DOHH2 (cell line): ENCODE measurements around the gene EML4.
"Not testable (repeated sequence)": the region's sequence is repeated elsewhere in the genome, so short reads cannot be mapped to it uniquely, and the experiment has no call there.

ENCODE experiments used
- H3F3A ChIP-seq: fragments of 200-600 bp; sonication (generic), shearing (Covaris generic); 2 replicates; pipeline ENCODE4 v1.6.0; 2016; ENCODE audit warnings: antibody characterized with exemption, mild to moderate bottlenecking; ENCODE audit not compliant: control insufficient read depth, insufficient read depth
- H3K27ac ChIP-seq: fragments of 200-600 bp; sonication (generic); 2 replicates; pipeline ENCODE4 v1.5.1; 2014; ENCODE audit warnings: low read depth, mild to moderate bottlenecking, low read length, moderate library complexity
- H3K27me3 ChIP-seq: fragments of 200-600 bp; sonication (generic); 2 replicates; pipeline ENCODE4 v1.6.1; 2014; ENCODE audit warnings: mild to moderate bottlenecking, low read length, mixed read lengths; ENCODE audit not compliant: control insufficient read depth
- H3K36me3 ChIP-seq: fragments of 200-600 bp; sonication (generic); 2 replicates; pipeline ENCODE4 v1.6.1; 2014; ENCODE audit warnings: mild to moderate bottlenecking, low read length, moderate library complexity, mixed read lengths; ENCODE audit not compliant: control insufficient read depth
- H3K4me1 ChIP-seq: fragments of 200-600 bp; sonication (generic); 2 replicates; pipeline ENCODE4 v1.6.1; 2014; ENCODE audit warnings: mild to moderate bottlenecking, low read length, mixed read lengths; ENCODE audit not compliant: control insufficient read depth
- H3K4me2 ChIP-seq: fragments of 200-600 bp; sonication (generic); 2 replicates; pipeline ENCODE4 v1.6.0; 2014; ENCODE audit warnings: mild to moderate bottlenecking, low read length, moderate library complexity
- H3K4me3 ChIP-seq: fragments of 200-600 bp; sonication (generic); 2 replicates; pipeline ENCODE4 v1.5.1; 2014; ENCODE audit warnings: mild to moderate bottlenecking, low read length, mixed read lengths
- H3K79me2 ChIP-seq: fragments of 200-600 bp; sonication (generic); 2 replicates; pipeline ENCODE4 v1.6.1; 2014; ENCODE audit warnings: mild to moderate bottlenecking, low read length, mixed read lengths; ENCODE audit not compliant: control insufficient read depth
- H3K9me2 ChIP-seq: fragments of 200-600 bp; sonication (generic); replicated peaks from 2 replicates; pipeline ENCODE4 v1.6.1; 2014; ENCODE audit warnings: mild to moderate bottlenecking, low read length, mixed read lengths; ENCODE audit not compliant: control insufficient read depth
- H3K9me3 ChIP-seq: fragments of 200-600 bp; sonication (generic); 2 replicates; pipeline ENCODE4 v1.6.1; 2014; ENCODE audit warnings: antibody characterized with exemption, low read length, mixed read lengths; ENCODE audit not compliant: control insufficient read depth, insufficient read depth
- H4K20me1 ChIP-seq: fragments of 200-600 bp; sonication (generic); 2 replicates; pipeline ENCODE4 v1.6.0; 2014; ENCODE audit warnings: low read depth, mild to moderate bottlenecking, antibody characterized with exemption, low read length, moderate library complexity; ENCODE audit not compliant: control insufficient read depth, insufficient read depth
- CTCF ChIP-seq: fragments of 200-600 bp; sonication (generic); IDR thresholded peaks from one replicate; pipeline ENCODE4 v1.5.1; 2014; ENCODE audit warnings: antibody characterized with exemption, mild to moderate bottlenecking, low read depth, low read length; ENCODE audit not compliant: poor library complexity, severe bottlenecking
- EZH2phosphoT487 ChIP-seq: fragments of 200-600 bp; sonication (generic); IDR thresholded peaks from 2 replicates; pipeline ENCODE4 v1.6.1; 2017; ENCODE audit warnings: borderline replicate concordance, mild to moderate bottlenecking, antibody characterized with exemption, low read length, moderate library complexity, mixed read lengths

Gene EML4

DNA sequence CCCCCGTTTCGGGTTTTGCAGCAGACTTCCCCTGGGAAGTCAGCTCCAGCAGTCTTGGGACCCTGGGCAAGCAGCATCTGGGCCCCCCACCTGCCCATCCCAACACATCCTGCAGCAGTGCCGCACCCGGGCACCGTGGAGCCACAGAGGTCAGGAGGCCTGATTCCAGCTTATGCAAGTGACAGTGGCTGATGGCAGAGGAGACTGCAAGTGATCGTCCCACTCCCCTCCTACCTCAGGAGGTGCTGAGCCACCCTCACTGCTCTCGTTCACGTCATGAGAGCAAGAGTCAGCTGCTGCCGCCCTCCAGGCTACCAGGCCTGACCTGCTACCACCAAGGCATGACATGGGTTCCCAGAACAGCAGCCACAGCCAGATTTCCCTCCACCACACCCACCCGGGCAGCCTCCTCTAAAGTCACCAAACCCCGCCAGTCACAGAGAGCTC is 173.7 kb downstream of the EML4 start:
- H3K4me3 ChIP-seq, result no peak overlapping the region
- no peaks in the 10 kb centered on the region for H3K9me3 ChIP-seq
- H3K27me3 ChIP-seq, result no peaks in the 10 kb centered on the region
- H3K4me2 ChIP-seq, result no peak overlapping the region
- H3K79me2 ChIP-seq, result peaks cover 3% of the 10 kb centered on the region
- H4K20me1 ChIP-seq, result no peaks in the 10 kb centered on the region
- H3K4me1 ChIP-seq, result no peaks in the 10 kb centered on the region
- no peak overlapping the region for H3K27ac ChIP-seq
- no peaks in the 10 kb centered on the region for H3K9me2 ChIP-seq
- H3F3A ChIP-seq, result no peaks in the 10 kb centered on the region
- peaks cover 16% of the 10 kb centered on the region for H3K36me3 ChIP-seq
- no peak for TF ChIP-seq CTCF
- TF ChIP-seq EZH2phosphoT487, result no peak

DNA sequence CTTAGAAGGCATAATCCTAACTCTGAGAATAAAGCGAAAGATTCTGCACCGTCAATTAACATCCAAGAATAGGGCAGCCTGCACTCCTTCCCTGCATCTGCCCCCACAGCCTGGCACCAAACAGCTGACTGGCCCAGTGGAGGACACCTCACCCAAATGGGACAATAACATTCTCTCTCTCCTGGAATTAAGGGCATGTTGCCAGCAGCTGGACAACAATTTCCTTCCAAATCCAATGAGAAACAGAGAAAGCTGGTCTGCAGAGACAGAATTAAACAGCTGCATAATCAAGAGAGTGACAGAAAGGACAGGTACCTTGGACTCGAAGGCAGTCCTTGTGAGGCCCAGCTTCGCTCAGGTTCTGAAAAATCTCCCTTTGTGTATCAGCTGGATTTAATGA is 176.8 kb downstream of the EML4 start:
- Histone ChIP-seq H3K4me1 (no peaks in the 10 kb centered on the region), H3K27ac (no peak overlapping the region), H4K20me1 (no peaks in the 10 kb centered on the region), H3K4me3 (no peak overlapping the region), H3K9me3 (no peaks in the 10 kb centered on the region), H3K79me2 (peaks cover 17% of the 10 kb centered on the region), H3K4me2 (no peak overlapping the region), H3K9me2 (no peaks in the 10 kb centered on the region), H3K36me3 (peaks cover 27% of the 10 kb centered on the region), H3F3A (no peaks in the 10 kb centered on the region), H3K27me3 (no peaks in the 10 kb centered on the region)
- TF ChIP-seq CTCF (no peak), EZH2phosphoT487 (no peak)

DNA sequence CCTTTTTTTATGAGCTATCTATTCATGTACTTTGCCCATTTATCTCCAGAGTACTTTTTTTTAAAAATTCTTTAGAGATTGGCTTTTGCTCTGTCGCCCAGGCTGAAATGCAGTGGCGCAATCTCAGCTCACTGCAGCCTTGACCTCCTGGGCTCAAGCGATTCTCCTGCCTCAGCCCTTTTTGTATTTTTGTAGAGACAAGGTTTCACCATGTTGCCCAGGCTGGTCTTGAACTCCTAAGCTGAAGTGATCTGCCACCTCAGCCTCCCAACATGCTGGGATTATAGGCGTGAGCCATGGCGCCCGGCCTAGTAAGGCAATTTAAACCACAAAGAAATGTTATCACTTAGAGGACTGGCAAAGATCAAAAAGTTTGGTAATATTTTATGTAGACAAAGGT is 177.7 kb downstream of the EML4 start:
- not testable (repeated sequence) for H3F3A ChIP-seq, H4K20me1 ChIP-seq, H3K4me1 ChIP-seq, H3K27me3 ChIP-seq, H3K4me3 ChIP-seq, H3K9me2 ChIP-seq, H3K9me3 ChIP-seq, H3K4me2 ChIP-seq, H3K27ac ChIP-seq
- Histone ChIP-seq H3K36me3 (peaks cover 33% of the 10 kb centered on the region), H3K79me2 (peaks cover 17% of the 10 kb centered on the region)

DNA sequence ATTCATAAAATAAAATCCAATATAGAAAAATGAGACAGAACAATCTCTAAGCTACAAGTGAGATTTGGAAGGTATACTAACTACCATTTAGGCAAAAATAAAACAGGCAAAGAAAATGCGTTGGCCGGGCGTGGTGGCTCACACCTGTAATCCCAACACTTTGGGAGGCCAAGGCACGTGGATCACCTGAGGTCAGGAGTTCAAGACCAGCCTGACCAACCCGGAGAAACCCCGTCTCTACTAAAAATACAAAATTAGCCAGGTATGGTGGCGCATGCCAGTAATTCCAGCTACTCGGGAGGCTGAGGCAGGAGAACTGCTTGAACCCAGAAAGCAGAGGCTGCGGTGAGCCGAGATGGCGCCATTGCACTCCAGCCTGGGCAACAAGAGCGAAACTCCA is 178.4 kb downstream of the EML4 start:
- not testable (repeated sequence) for H3K4me2 ChIP-seq, H4K20me1 ChIP-seq, H3K4me3 ChIP-seq, H3K9me3 ChIP-seq, H3K4me1 ChIP-seq, H3F3A ChIP-seq, H3K27ac ChIP-seq, H3K27me3 ChIP-seq, H3K9me2 ChIP-seq
- peaks cover 40% of the 10 kb centered on the region for H3K36me3 ChIP-seq
- H3K79me2 ChIP-seq, result peaks cover 22% of the 10 kb centered on the region
